ENCODE measurements around the gene GTPBP4. TPM values are rescaled to one million over a fixed set of nuclear protein-coding genes. Genes with fewer than 3 reads are reported as not detected.

Gene GTPBP4
- total RNA-seq, 2 donors from 2014 or later: 31.7 to 105 TPM

- no peak for ATAC-seq (ENCODE audit: insufficient number of reproducible peaks, low FRiP score, low read depth)
- Histone ChIP-seq H3K27me3 (replicated peaks; ENCODE audit: insufficient read depth) (no peaks in the 10 kb centered on the region), H3K36me3 (no peaks in the 10 kb centered on the region), H3K4me3 (no peak overlapping the region), H3K4me1 (ENCODE audit: control insufficient read depth in 1 of 2, low read depth in 2 of 2) (peaks cover 5 to 9% of the 10 kb centered on the region in 2 donors), H3K27ac (no peak overlapping the region), H3K9me3 (peaks cover 10% of the 10 kb centered on the region)
- TF ChIP-seq CTCF (IDR thresholded peaks at IDR 0.05): no peak
- no peak for DNase-seq (ENCODE audit: low spot score)
Observed at GRCh38 chr10:974785-975074, 13.5 kb upstream of the GTPBP4 start.

- DNase-seq (ENCODE audit: low spot score) (no peak), ATAC-seq (ENCODE audit: insufficient number of reproducible peaks, low FRiP score, low read depth) (no peak)
- no peaks in the 10 kb centered on the region for H3K36me3 ChIP-seq
- no peaks in the 10 kb centered on the region for H3K4me1 ChIP-seq (ENCODE audit: control insufficient read depth in 1 of 2, low read depth in 2 of 2)
- no peaks in the 10 kb centered on the region for H3K27me3 ChIP-seq (replicated peaks; ENCODE audit: insufficient read depth)
- peaks cover 16% of the 10 kb centered on the region for H3K9me3 ChIP-seq
- H3K4me3 ChIP-seq: no peak overlapping the region
- H3K27ac ChIP-seq: no peak overlapping the region
- no peak for TF ChIP-seq CTCF (IDR thresholded peaks at IDR 0.05)
Observed at GRCh38 chr10:976316-976715, 11.9 kb upstream of the GTPBP4 start.

- no peak for TF ChIP-seq CTCF (IDR thresholded peaks at IDR 0.05)
- no peak overlapping the region for H3K27ac ChIP-seq
- no peaks in the 10 kb centered on the region for H3K4me1 ChIP-seq (ENCODE audit: control insufficient read depth in 1 of 2, low read depth in 2 of 2)
- DNase-seq (ENCODE audit: low spot score): no peak
- H3K27me3 ChIP-seq (replicated peaks; ENCODE audit: insufficient read depth): no peaks in the 10 kb centered on the region
- no peaks in the 10 kb centered on the region for H3K36me3 ChIP-seq
- peaks cover 16% of the 10 kb centered on the region for H3K9me3 ChIP-seq
- no peak overlapping the region for H3K4me3 ChIP-seq
- no peak for ATAC-seq (ENCODE audit: insufficient number of reproducible peaks, low FRiP score, low read depth)
Observed at GRCh38 chr10:978826-979421, 9.3 kb upstream of the GTPBP4 start.

- Histone ChIP-seq H3K36me3 (no peaks in the 10 kb centered on the region), H3K4me1 (ENCODE audit: control insufficient read depth in 1 of 2, low read depth in 2 of 2) (no peaks in the 10 kb centered on the region), H3K4me3 (no peak overlapping the region), H3K9me3 (peaks cover 16% of the 10 kb centered on the region), H3K27ac (no peak overlapping the region), H3K27me3 (replicated peaks; ENCODE audit: insufficient read depth) (no peaks in the 10 kb centered on the region)
- DNase-seq (ENCODE audit: low spot score) (no peak), ATAC-seq (ENCODE audit: insufficient number of reproducible peaks, low FRiP score, low read depth) (no peak)
- TF ChIP-seq CTCF (IDR thresholded peaks at IDR 0.05): no peak
Observed at GRCh38 chr10:980468-981093, 7.7 kb upstream of the GTPBP4 start.

GRCh38 chr10:983401-983800 lies 4.8 kb upstream of the GTPBP4 start:
- DNase-seq (ENCODE audit: low spot score): no peak
- no peaks in the 10 kb centered on the region for H3K27me3 ChIP-seq (replicated peaks; ENCODE audit: insufficient read depth)
- H3K36me3 ChIP-seq: no peaks in the 10 kb centered on the region
- no peak for TF ChIP-seq CTCF (IDR thresholded peaks at IDR 0.05)
- H3K4me1 ChIP-seq (ENCODE audit: control insufficient read depth in 1 of 2, low read depth in 2 of 2): peaks cover 5 to 9% of the 10 kb centered on the region in 2 donors
- H3K4me3 ChIP-seq: no peak overlapping the region
- peaks cover 16% of the 10 kb centered on the region for H3K9me3 ChIP-seq
- no peak overlapping the region for H3K27ac ChIP-seq
- no peak for ATAC-seq (ENCODE audit: insufficient number of reproducible peaks, low FRiP score, low read depth)

Measured in thoracic aorta (tissue), 2 donors.